Limb (tissue), 2 donors: ENCODE measurements around the gene MYO1E.
"Not testable (repeated sequence)": the region's sequence is repeated elsewhere in the genome, so short reads cannot be mapped to it uniquely, and the experiment has no call there.

Experiments used
- DNase-seq, 2 donors: peaks; one replicate each; pipeline ENCODE4 v3.0.0-alpha.2; 2016; ENCODE audit errors: extremely low spot score in 2 of 2

MYO1E gene

GRCh38 chr15:59352189-59352588 is 20.5 kb downstream of the MYO1E start:
- DNase-seq, result no peak

- DNase-seq, result no peak
These were observed 22.3 kb downstream of the MYO1E start for GRCh38 chr15:59350421-59350732.

GRCh38 chr15:59349680-59350420 is 22.8 kb downstream of the MYO1E start:
- no peak for DNase-seq

GRCh38 chr15:59347915-59348314 is 24.8 kb downstream of the MYO1E start:
- DNase-seq, result no peak

GRCh38 chr15:59346951-59347350 is 25.7 kb downstream of the MYO1E start:
- DNase-seq, result no peak

GRCh38 chr15:59345326-59345725 is 27.3 kb downstream of the MYO1E start:
- no peak for DNase-seq

- DNase-seq, result no peak
These were observed 28.4 kb downstream of the MYO1E start for GRCh38 chr15:59344311-59344710.

- no peak for DNase-seq
These were observed 32.3 kb downstream of the MYO1E start for GRCh38 chr15:59340325-59340724.

GRCh38 chr15:59339252-59339672 is 33.4 kb downstream of the MYO1E start:
- no peak for DNase-seq

GRCh38 chr15:59338414-59338813 is 34.3 kb downstream of the MYO1E start:
- DNase-seq, result no peak

GRCh38 chr15:59336725-59337124 is 35.9 kb downstream of the MYO1E start:
- not testable (repeated sequence) for DNase-seq

- DNase-seq, result no peak
These were observed 37.4 kb downstream of the MYO1E start for GRCh38 chr15:59335207-59335786.

GRCh38 chr15:59334076-59334415 is 38.6 kb downstream of the MYO1E start:
- no peak for DNase-seq

GRCh38 chr15:59333401-59334075 is 39.1 kb downstream of the MYO1E start:
- DNase-seq, result no peak

- no peak for DNase-seq
These were observed 40.7 kb downstream of the MYO1E start for GRCh38 chr15:59332009-59332408.

- DNase-seq, result no peak
These were observed 42.0 kb downstream of the MYO1E start for GRCh38 chr15:59330649-59331048.

GRCh38 chr15:59329570-59330350 is 42.9 kb downstream of the MYO1E start:
- no peak for DNase-seq

- no peak for DNase-seq
These were observed 43.6 kb downstream of the MYO1E start for GRCh38 chr15:59329091-59329490.

GRCh38 chr15:59327942-59328341 is 44.7 kb downstream of the MYO1E start:
- no peak for DNase-seq

GRCh38 chr15:59326856-59327255 is 45.8 kb downstream of the MYO1E start:
- no peak for DNase-seq

GRCh38 chr15:59322056-59322759 is 50.5 kb downstream of the MYO1E start:
- DNase-seq, result no peak
